ENCODE measurements around the gene ARHGAP8. TPM values are rescaled to one million over a fixed set of nuclear protein-coding genes. Genes with fewer than 3 reads are reported as not detected.

ARHGAP8 gene
- polyA plus RNA-seq, 1 donor from 2014 or later, result 3.0 TPM

DNA sequence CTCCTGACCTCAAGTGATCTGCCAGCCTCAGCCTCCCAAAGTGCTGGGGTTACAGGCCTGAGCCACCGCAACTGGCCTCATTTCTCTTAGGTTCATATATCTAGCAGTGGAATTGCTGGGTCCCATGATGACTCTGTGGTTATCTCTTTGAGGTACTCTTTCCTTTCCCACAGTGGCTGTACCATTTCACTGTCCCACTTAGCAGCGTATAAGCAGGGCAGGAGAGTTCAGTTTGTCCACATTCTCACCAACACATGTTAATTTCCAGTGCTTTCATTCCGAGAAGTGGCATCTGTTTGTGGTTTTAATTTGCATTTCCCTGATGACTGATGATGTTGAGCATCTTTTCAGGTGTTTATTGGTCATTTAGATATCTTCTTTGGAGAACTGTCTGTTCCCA, 34.0 kb upstream of the ARHGAP8 start:
- no peaks in the 10 kb centered on the region for H3K79me2 ChIP-seq (replicated peaks; ENCODE audit: insufficient read depth, low read length)
- H3K9ac ChIP-seq (ENCODE audit: low read length), result no peak overlapping the region
- no peak overlapping the region for H3K27ac ChIP-seq (ENCODE audit: low read length)
- no peak overlapping the region for H3K4me2 ChIP-seq (ENCODE audit: low read length)
- H3K9me2 ChIP-seq (ENCODE audit: insufficient read depth, low read length), result no peaks in the 10 kb centered on the region
- H3K36me3 ChIP-seq (ENCODE audit: insufficient read depth, low read length), result no peaks in the 10 kb centered on the region
- H3F3A ChIP-seq (ENCODE audit: insufficient read depth, low read length, poor library complexity, severe bottlenecking), result no peaks in the 10 kb centered on the region
- H3K9me3 ChIP-seq (ENCODE audit: low read length), result no peaks in the 10 kb centered on the region
- H3K4me3 ChIP-seq (ENCODE audit: low read length), result no peak overlapping the region
- TF ChIP-seq SMC3 (conservative IDR thresholded peaks at IDR 0.05; ENCODE audit: poor library complexity) (no peak), POLR2AphosphoS5 (IDR thresholded peaks at IDR 0.05) (no peak), CTCF (IDR thresholded peaks at IDR 0.05; ENCODE audit: poor library complexity, severe bottlenecking) (no peak), EP300 (conservative IDR thresholded peaks at IDR 0.05; ENCODE audit: poor library complexity, severe bottlenecking) (no peak), TAF1 (IDR thresholded peaks at IDR 0.05; ENCODE audit: low read depth) (no peak), MXI1 (conservative IDR thresholded peaks at IDR 0.05; ENCODE audit: poor library complexity, severe bottlenecking) (no peak), EZH2 (IDR thresholded peaks at IDR 0.05; ENCODE audit: borderline replicate concordance, insufficient read depth, low read length, poor library complexity, severe bottlenecking) (no peak), RAD21 (conservative IDR thresholded peaks at IDR 0.05) (no peak)
- TF ChIP-seq, protein P1, sequence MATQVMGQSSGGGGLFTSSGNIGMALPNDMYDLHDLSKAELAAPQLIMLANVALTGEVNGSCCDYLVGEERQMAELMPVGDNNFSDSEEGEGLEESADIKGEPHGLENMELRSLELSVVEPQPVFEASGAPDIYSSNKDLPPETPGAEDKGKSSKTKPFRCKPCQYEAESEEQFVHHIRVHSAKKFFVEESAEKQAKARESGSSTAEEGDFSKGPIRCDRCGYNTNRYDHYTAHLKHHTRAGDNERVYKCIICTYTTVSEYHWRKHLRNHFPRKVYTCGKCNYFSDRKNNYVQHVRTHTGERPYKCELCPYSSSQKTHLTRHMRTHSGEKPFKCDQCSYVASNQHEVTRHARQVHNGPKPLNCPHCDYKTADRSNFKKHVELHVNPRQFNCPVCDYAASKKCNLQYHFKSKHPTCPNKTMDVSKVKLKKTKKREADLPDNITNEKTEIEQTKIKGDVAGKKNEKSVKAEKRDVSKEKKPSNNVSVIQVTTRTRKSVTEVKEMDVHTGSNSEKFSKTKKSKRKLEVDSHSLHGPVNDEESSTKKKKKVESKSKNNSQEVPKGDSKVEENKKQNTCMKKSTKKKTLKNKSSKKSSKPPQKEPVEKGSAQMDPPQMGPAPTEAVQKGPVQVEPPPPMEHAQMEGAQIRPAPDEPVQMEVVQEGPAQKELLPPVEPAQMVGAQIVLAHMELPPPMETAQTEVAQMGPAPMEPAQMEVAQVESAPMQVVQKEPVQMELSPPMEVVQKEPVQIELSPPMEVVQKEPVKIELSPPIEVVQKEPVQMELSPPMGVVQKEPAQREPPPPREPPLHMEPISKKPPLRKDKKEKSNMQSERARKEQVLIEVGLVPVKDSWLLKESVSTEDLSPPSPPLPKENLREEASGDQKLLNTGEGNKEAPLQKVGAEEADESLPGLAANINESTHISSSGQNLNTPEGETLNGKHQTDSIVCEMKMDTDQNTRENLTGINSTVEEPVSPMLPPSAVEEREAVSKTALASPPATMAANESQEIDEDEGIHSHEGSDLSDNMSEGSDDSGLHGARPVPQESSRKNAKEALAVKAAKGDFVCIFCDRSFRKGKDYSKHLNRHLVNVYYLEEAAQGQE (IDR thresholded peaks at IDR 0.05; ENCODE audit: borderline replicate concordance), result no peak
- H4K20me1 ChIP-seq (ENCODE audit: insufficient read depth), result no peaks in the 10 kb centered on the region
- no peak overlapping the region for H2AFZ ChIP-seq (ENCODE audit: low read depth, low read length)
- H3K27me3 ChIP-seq (ENCODE audit: insufficient read depth, low read depth, low read length), result no peaks in the 10 kb centered on the region

DNA sequence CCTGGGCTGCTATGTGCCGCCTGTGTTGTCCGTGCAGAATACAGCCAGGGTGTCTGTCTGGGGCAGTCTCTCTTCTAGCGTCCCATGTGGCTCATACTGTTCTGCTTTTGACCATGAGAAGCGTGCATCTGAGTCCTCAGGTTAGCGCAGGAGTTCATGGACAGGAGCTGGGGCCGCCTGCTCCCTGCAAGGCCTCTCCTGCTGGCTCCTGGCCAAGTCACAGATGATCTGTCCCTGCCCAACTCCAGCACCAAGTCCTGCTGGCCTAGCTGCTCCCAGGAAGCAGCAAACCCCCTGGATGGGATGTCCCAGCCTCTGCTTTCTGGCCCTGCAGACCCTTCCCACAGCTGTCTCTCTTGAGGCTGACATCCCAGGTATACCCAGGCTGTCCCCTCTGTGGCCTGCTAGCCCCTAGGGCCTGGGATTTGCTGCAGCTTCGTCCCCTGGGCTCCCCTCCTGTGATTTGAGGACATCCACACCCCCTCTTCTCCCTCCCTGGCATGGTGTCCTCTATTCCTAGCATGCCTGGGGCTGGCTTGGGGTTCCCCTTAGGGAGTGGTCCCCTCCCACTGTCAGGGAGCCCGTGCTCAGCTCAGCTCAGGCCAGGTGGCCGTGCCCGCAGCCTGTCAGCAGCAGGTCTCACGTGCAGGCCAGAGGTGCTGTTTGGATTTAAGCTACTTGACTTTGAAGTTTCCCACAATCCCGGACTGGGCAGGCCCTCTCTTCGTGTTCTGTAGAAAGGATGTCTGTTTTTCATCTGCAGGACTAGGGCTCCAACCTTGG, 32.6 kb upstream of the ARHGAP8 start:
- Histone ChIP-seq H4K20me1 (ENCODE audit: insufficient read depth) (no peaks in the 10 kb centered on the region), H3K27ac (ENCODE audit: low read length) (no peak overlapping the region), H2AFZ (ENCODE audit: low read depth, low read length) (no peak overlapping the region), H3K27me3 (ENCODE audit: insufficient read depth, low read depth, low read length) (no peaks in the 10 kb centered on the region), H3K36me3 (ENCODE audit: insufficient read depth, low read length) (no peaks in the 10 kb centered on the region), H3F3A (ENCODE audit: insufficient read depth, low read length, poor library complexity, severe bottlenecking) (no peaks in the 10 kb centered on the region), H3K79me2 (replicated peaks; ENCODE audit: insufficient read depth, low read length) (no peaks in the 10 kb centered on the region), H3K4me3 (ENCODE audit: low read length) (no peak overlapping the region), H3K9me2 (ENCODE audit: insufficient read depth, low read length) (no peaks in the 10 kb centered on the region), H3K4me2 (ENCODE audit: low read length) (no peak overlapping the region), H3K9ac (ENCODE audit: low read length) (no peak overlapping the region), H3K9me3 (ENCODE audit: low read length) (no peaks in the 10 kb centered on the region)
- TF ChIP-seq, protein P1 (IDR thresholded peaks at IDR 0.05; ENCODE audit: borderline replicate concordance), result no peak
- TF ChIP-seq TAF1 (IDR thresholded peaks at IDR 0.05; ENCODE audit: low read depth), result no peak

Measured in neural cell (in vitro differentiated cells).